ENCODE measurements around the gene SNAP23. TPM values are rescaled to one million over a fixed set of nuclear protein-coding genes. Genes with fewer than 3 reads are reported as not detected.
A peak's percentile ranks its signal among the peaks of the same experiment; 100 is the strongest.

Gene SNAP23
- total RNA-seq, 4 donors from 2014 or later, result 52.2 to 89.6 (median 81.7) TPM

DNA sequence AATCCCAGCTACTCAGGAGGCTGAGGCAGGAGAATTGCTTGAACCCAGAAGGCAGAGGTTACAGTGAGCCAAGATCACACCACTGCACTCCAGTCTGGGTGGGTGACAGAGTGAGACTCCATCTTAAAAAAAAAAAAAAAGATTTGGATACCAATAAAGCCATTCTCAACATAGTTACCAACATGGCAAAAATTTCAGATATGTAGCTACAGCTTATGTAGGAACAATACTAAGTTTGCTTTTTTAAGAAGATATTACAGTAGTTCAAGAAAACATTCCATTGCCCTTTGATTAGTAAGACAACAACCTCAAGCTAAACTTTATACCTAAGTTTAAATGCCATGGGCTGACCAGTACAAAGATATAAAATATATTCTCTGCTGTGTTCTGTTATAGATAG lies 38.9 kb upstream of the SNAP23 start:
- DNase-seq (ENCODE audit: low spot score) (no peak), ATAC-seq (ENCODE audit: low FRiP score) (no peak)
- TF ChIP-seq, protein P1, sequence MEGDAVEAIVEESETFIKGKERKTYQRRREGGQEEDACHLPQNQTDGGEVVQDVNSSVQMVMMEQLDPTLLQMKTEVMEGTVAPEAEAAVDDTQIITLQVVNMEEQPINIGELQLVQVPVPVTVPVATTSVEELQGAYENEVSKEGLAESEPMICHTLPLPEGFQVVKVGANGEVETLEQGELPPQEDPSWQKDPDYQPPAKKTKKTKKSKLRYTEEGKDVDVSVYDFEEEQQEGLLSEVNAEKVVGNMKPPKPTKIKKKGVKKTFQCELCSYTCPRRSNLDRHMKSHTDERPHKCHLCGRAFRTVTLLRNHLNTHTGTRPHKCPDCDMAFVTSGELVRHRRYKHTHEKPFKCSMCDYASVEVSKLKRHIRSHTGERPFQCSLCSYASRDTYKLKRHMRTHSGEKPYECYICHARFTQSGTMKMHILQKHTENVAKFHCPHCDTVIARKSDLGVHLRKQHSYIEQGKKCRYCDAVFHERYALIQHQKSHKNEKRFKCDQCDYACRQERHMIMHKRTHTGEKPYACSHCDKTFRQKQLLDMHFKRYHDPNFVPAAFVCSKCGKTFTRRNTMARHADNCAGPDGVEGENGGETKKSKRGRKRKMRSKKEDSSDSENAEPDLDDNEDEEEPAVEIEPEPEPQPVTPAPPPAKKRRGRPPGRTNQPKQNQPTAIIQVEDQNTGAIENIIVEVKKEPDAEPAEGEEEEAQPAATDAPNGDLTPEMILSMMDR (IDR thresholded peaks at IDR 0.05), result no peak

DNA sequence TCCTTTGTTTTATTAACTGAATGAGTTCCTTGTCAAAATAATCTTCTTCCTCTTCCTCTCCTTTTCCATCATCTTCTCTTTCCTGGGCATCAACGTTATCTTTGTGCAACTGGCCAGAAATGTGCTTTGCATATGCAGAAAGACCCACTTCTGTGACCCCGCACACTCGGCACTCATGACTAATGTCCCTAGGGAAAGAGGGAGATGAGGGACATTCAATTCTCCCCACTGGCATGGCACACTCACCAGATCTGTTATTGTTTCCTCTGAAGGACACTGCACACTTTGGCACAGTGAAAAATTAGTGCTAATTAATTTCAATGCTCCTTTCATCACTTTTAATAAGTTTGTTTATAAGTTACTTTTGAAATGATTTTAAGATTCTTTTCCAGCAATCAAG lies 38.5 kb upstream of the SNAP23 start:
- ATAC-seq (ENCODE audit: low FRiP score) (no peak), DNase-seq (ENCODE audit: low spot score) (no peak)
- TF ChIP-seq, protein P1 (IDR thresholded peaks at IDR 0.05), result no peak

DNA sequence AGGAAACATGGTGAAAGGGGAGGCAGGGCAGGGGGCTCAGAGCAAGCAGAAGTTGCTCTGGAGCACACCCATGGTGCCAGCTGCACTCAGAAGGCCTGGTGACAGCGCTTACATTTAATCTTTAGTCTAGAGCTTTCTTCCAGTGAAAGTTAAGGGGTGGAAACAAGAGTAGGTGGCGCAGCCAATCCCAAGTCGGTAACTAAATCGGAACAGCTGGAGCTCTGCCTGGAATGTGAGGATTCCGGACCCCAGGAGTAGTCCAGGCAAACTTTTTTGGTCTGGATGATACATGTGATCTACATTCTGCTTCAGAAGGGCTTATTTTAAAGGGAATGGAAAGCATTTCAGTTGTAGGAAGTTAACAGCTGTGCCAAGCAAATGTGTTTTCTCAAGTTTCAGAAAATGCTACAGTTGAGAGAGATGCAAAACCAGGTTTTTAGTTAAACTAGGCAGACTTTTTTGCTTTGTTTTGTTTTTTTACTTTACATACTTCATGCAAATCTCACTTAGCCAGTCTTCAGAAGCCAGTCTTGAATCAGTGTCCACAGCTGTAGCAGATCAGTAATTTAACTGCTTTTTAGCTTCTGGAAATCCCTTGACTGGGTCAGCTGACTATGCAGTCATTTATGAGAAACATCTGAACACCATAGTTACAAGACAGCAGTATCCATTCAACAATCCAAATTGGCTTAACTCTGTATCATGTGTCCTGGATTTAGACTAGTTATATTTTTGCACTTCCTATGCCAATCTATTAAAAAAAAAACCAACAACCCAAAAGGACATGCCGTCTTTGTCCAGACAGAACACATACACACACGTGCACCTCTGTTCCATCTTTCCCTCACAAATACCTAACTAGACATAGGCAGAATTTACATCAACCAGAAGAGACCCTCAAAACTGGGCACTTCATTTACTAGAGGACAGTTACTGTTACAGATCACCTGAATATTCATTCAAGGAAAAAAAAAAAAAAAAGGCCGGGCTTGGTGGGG lies 37.7 kb upstream of the SNAP23 start:
- DNase-seq (ENCODE audit: low spot score) (no peak), ATAC-seq (ENCODE audit: low FRiP score) (peak; percentile 91)
- TF ChIP-seq, protein P1 (IDR thresholded peaks at IDR 0.05), result no peak

DNA sequence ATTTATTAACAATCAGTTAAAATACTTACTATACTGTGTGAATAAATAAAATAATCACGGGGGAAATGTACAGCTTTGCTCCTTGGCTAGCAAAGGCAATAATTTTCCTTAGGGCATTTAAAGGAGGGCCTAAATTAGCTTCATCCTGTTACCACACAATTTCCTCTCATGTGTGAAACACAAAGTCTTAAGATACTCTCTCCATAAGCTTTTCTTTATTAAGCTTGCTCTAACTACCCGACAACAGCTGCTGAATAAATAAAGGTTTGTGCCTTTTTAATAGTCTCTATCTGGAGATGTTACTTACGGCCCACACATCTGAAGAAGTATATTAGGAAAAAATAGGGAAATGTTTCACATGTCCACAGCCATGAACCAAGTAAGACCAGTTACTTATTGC lies 34.2 kb upstream of the SNAP23 start:
- TF ChIP-seq, protein P1 (IDR thresholded peaks at IDR 0.05), result no peak
- DNase-seq (ENCODE audit: low spot score) (no peak), ATAC-seq (ENCODE audit: low FRiP score) (no peak)

DNA sequence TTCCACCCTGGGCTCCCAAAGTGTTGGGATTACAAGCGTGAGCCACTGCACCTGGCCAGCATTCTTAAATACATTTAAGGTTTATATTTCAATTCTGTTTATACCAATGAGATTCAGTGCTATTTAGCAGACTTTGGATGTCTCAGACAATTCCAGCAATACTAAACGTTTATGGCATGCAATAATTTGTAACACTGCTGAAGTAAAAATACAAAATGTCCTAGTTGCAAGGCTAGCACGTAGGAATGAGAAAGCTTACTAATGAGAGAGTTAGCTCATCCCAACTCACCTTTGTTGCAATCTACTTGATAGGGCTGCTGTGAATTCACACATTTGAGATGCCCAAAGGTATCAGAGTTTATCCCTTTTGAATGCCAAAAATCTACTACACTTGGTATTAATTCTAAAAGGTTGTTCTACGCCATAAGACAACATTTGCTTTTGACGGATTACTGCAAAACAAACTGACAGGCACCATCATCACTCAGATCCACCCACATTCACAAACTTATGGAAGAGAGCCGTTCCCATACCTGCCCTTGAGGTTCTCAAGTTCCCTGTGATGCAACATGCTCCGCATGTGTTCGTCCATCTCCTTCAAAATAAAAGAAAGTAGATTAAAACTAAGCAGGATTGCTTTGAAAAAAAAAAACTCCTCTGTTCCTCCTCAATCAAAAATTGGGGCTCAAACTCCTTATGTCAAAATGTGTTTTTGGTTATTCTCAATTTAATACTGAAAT lies 29.7 kb upstream of the SNAP23 start:
- ATAC-seq (ENCODE audit: low FRiP score) (peak; percentile 47), DNase-seq (ENCODE audit: low spot score) (no peak)
- TF ChIP-seq, protein P1 (IDR thresholded peaks at IDR 0.05), result no peak

DNA sequence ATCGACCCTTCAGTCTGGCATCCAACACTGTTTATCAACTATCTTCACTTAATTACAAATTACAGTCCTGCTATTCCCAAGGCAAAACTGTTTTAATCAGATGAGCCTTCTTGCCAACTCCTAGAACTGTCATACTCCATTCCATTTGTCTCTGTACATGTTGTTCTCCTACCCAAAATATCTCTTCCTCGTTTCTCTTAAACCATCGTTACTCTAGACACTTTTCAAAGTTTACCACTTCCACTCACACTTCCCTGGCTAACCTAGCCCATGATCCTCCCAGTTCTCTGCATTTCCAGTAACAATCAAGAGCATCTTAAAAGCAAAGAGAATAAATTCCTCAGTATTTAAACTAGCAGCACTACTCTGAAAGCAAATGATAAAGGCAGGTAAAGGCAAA lies 24.4 kb upstream of the SNAP23 start:
- no peak for ATAC-seq (ENCODE audit: low FRiP score)
- DNase-seq (ENCODE audit: low spot score), result no peak
- TF ChIP-seq, protein P1 (IDR thresholded peaks at IDR 0.05), result no peak
